Measurements from ENCODE around the gene ADRB2.

The ADRB2 gene

GRCh38 chr5:148805326-148806290 is 20.8 kb upstream of the ADRB2 start:
- FAIRE-seq = no peak

GRCh38 chr5:148806520-148806931 is 19.9 kb upstream of the ADRB2 start:
- FAIRE-seq = no peak

GRCh38 chr5:148807851-148808250 is 18.6 kb upstream of the ADRB2 start:
- FAIRE-seq = no peak

- no peak for FAIRE-seq
These were observed 17.4 kb upstream of the ADRB2 start for GRCh38 chr5:148808864-148809642.

GRCh38 chr5:148809781-148810524 is 16.5 kb upstream of the ADRB2 start:
- no peak for FAIRE-seq

- FAIRE-seq = no peak
These were observed 15.6 kb upstream of the ADRB2 start for GRCh38 chr5:148810823-148811222.

GRCh38 chr5:148811756-148812155 is 14.7 kb upstream of the ADRB2 start:
- no peak for FAIRE-seq

GRCh38 chr5:148815086-148815485 is 11.3 kb upstream of the ADRB2 start:
- no peak for FAIRE-seq

- no peak for FAIRE-seq
These were observed 10.8 kb upstream of the ADRB2 start for GRCh38 chr5:148815578-148815977.

GRCh38 chr5:148816357-148816756 is 10.1 kb upstream of the ADRB2 start:
- no peak for FAIRE-seq

GRCh38 chr5:148816782-148817181 is 9.6 kb upstream of the ADRB2 start:
- FAIRE-seq = no peak

GRCh38 chr5:148817606-148818005 is 8.8 kb upstream of the ADRB2 start:
- no peak for FAIRE-seq

GRCh38 chr5:148820461-148821395 is 5.7 kb upstream of the ADRB2 start:
- no peak for FAIRE-seq

GRCh38 chr5:148823871-148824270 is 2.5 kb upstream of the ADRB2 start:
- no peak for FAIRE-seq

- FAIRE-seq = no peak
These were observed 727 bp upstream of the ADRB2 start for GRCh38 chr5:148825716-148826052.

GRCh38 chr5:148826739-148827070 is 294 bp downstream of the ADRB2 start:
- no peak for FAIRE-seq

GRCh38 chr5:148827723-148828122 is 1.3 kb downstream of the ADRB2 start:
- no peak for FAIRE-seq

GRCh38 chr5:148828511-148829247 is 2.3 kb downstream of the ADRB2 start:
- no peak for FAIRE-seq

- FAIRE-seq = no peak
These were observed 2.8 kb downstream of the ADRB2 start for GRCh38 chr5:148829248-148829594.

GRCh38 chr5:148829734-148830133 is 3.3 kb downstream of the ADRB2 start:
- no peak for FAIRE-seq

GRCh38 chr5:148830211-148830610 is 3.8 kb downstream of the ADRB2 start:
- no peak for FAIRE-seq

Measured in TTC549 (cell line).